Kidney epithelial cell (primary cell): ENCODE measurements around the gene PASD1. TPM values are rescaled to one million over a fixed set of nuclear protein-coding genes. Genes with fewer than 3 reads are reported as not detected.

Source experiments
- DNase-seq: peaks from one replicate; pipeline ENCODE4 v3.0.0-alpha.2; 2010; ENCODE audit warnings: low read depth
- H3K27me3 ChIP-seq: 2 replicates; pipeline ENCODE4 v1.6.0; 2011; ENCODE audit warnings: low read length; ENCODE audit not compliant: control insufficient read depth, insufficient read depth
- H3K36me3 ChIP-seq: 2 replicates; pipeline ENCODE4 v1.5.1; 2011; ENCODE audit warnings: low read length; ENCODE audit not compliant: control insufficient read depth, insufficient read depth
- H3K4me3 ChIP-seq: 2 replicates; pipeline ENCODE4 v1.5.1; 2011; ENCODE audit warnings: low read depth, mild to moderate bottlenecking, control low read depth, low read length
- total RNA-seq: library from RNA; depleted of rRNA; stranded (reverse); fragments of >200 nt; gene quantifications from 2 replicates; pipeline ENCODE4 v1.2.3, GENCODE V29; 2015
- TF ChIP-seq, protein P1 (sequence below): IDR thresholded peaks from 2 replicates; pipeline ENCODE4 v1.5.1; 2011; ENCODE audit warnings: mild to moderate bottlenecking, moderate library complexity, low read length, control low read depth, inconsistent platforms; ENCODE audit not compliant: insufficient read depth, poor library complexity, severe bottlenecking

PASD1 gene
- total RNA-seq, 1 donor from 2014 or later = not detected

DNA sequence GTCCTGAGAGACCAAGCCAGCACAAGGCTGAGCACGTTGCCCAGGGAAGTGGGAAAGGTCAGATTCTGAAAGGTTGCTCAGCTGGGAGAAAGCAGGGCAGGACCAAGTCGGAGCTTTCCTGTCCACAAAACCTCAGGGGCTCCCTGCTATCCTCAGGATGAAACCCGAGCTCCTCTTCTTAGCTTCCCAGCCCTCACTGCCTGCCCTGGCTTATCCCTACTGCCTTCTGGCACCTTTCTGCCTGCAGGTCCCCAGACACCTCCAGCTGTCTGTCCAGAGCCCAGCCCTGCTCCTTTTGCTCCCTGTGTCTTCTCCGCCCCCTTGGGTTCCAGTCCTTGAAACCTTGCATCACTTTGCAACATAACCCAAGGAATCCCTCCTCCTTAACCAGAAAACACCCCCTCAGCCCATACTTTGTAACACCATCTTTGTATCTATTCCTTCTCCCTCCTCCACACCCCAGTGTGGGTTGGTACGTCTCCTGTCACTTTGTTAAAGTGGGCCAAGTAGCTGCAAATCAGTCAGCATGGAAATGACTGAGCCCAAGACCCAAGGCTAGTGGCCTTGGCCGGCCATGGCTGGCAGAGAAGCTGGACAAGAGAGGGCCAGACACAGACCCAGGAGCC, 111.8 kb downstream of the PASD1 start:
- TF ChIP-seq, protein P1, sequence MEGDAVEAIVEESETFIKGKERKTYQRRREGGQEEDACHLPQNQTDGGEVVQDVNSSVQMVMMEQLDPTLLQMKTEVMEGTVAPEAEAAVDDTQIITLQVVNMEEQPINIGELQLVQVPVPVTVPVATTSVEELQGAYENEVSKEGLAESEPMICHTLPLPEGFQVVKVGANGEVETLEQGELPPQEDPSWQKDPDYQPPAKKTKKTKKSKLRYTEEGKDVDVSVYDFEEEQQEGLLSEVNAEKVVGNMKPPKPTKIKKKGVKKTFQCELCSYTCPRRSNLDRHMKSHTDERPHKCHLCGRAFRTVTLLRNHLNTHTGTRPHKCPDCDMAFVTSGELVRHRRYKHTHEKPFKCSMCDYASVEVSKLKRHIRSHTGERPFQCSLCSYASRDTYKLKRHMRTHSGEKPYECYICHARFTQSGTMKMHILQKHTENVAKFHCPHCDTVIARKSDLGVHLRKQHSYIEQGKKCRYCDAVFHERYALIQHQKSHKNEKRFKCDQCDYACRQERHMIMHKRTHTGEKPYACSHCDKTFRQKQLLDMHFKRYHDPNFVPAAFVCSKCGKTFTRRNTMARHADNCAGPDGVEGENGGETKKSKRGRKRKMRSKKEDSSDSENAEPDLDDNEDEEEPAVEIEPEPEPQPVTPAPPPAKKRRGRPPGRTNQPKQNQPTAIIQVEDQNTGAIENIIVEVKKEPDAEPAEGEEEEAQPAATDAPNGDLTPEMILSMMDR = no peak
- DNase-seq = no peak
- no peak overlapping the region for H3K4me3 ChIP-seq
- H3K27me3 ChIP-seq = no peaks in the 10 kb centered on the region
- no peaks in the 10 kb centered on the region for H3K36me3 ChIP-seq

- Histone ChIP-seq H3K27me3 (no peaks in the 10 kb centered on the region), H3K4me3 (no peak overlapping the region), H3K36me3 (no peaks in the 10 kb centered on the region)
- no peak for DNase-seq
- TF ChIP-seq, protein P1 = no peak
Measured at GRCh38 chrX:151676196-151676595, 112.7 kb downstream of the PASD1 start.

GRCh38 chrX:151679798-151680402, 116.4 kb downstream of the PASD1 start:
- Histone ChIP-seq H3K4me3 (no peak overlapping the region), H3K27me3 (no peaks in the 10 kb centered on the region), H3K36me3 (no peaks in the 10 kb centered on the region)
- TF ChIP-seq, protein P1 = no peak
- DNase-seq = no peak

DNA sequence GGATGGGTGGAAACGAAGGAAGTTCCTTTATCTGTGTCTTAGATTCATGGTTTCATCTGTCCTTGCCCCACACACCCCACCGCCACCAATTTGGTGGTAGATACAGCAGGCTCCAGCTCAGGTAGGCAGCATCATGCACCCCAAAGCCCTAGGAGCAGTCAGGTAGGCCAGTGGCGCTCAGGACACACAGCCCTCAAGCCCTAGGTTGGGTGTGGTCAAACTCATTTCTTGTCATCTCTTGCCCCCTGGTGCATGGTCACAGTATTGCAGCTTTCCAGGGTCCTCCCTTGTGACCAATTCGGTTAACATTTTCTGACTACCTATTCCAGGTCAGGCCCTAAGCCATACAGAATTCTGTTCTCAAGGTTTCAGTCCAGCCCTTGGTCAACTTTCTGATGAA, 117.3 kb downstream of the PASD1 start:
- no peaks in the 10 kb centered on the region for H3K27me3 ChIP-seq
- no peak overlapping the region for H3K4me3 ChIP-seq
- no peaks in the 10 kb centered on the region for H3K36me3 ChIP-seq
- no peak for DNase-seq
- TF ChIP-seq, protein P1 = peak; percentile 40

GRCh38 chrX:151687635-151688034, 124.2 kb downstream of the PASD1 start:
- no peaks in the 10 kb centered on the region for H3K27me3 ChIP-seq
- H3K4me3 ChIP-seq = no peak overlapping the region
- H3K36me3 ChIP-seq = no peaks in the 10 kb centered on the region
- no peak for DNase-seq
- TF ChIP-seq, protein P1 = no peak

GRCh38 chrX:151688695-151689094, 125.2 kb downstream of the PASD1 start:
- Histone ChIP-seq H3K4me3 (no peak overlapping the region), H3K36me3 (no peaks in the 10 kb centered on the region), H3K27me3 (no peaks in the 10 kb centered on the region)
- TF ChIP-seq, protein P1 = no peak
- no peak for DNase-seq
